Measurements from ENCODE around the gene C9orf152. TPM values are rescaled to one million over a fixed set of nuclear protein-coding genes. Genes with fewer than 3 reads are reported as not detected.
"Not testable (repeated sequence)": the region's sequence is repeated elsewhere in the genome, so short reads cannot be mapped to it uniquely, and the experiment has no call there.

C9orf152 gene
- total and polyA plus RNA-seq, 12 donors = 0.13 TPM; not detected in 11

GRCh38 chr9:110206389-110206788 lies 1.6 kb downstream of the C9orf152 start:
- WGBS, 4 donors = 59 to 73% (median 63%) methylated on average over 1 of the region's 1 CpG
- Histone ChIP-seq H3K4me3 (no peak overlapping the region), H3K27ac (no peak overlapping the region)

GRCh38 chr9:110205612-110206011 lies 2.3 kb downstream of the C9orf152 start:
- H3K27ac ChIP-seq; H3K9me3 ChIP-seq (replicated peaks in 1 of 3); intact Hi-C loops (cut with DNase I); DNase-seq; H3K36me3 ChIP-seq (replicated peaks in 1 of 2); H3K4me1 ChIP-seq (replicated peaks in 1 of 2); H3K4me3 ChIP-seq; H3K27me3 ChIP-seq: not testable (repeated sequence)
- 48 to 67% (median 65%) methylated on average over 5 of the region's 5 CpGs for WGBS, 4 donors

More at GRCh38 chr9:110206389-110206788, 1.6 kb downstream of the C9orf152 start:
- no peak for DNase-seq
- Histone ChIP-seq H3K27me3 (peaks cover 4% of the 10 kb centered on the region), H3K9me3 (replicated peaks in 1 of 3) (no peaks in the 10 kb centered on the region), H3K36me3 (replicated peaks in 1 of 2) (no peaks in the 10 kb centered on the region), H3K4me1 (replicated peaks in 1 of 2) (no peaks in the 10 kb centered on the region)
- TF ChIP-seq CTCF (IDR thresholded peaks at IDR 0.05) (no peak), POLR2A (IDR thresholded peaks at IDR 0.05) (no peak)
- intact Hi-C loops (cut with DNase I) = no loop called here

GRCh38 chr9:110202232-110202631 lies 5.7 kb downstream of the C9orf152 start:
- intact Hi-C loops (cut with DNase I) = no loop called here
- no peak overlapping the region for H3K4me3 ChIP-seq
- H3K27me3 ChIP-seq = peaks cover 3% of the 10 kb centered on the region
- H3K36me3 ChIP-seq (replicated peaks in 1 of 2) = no peaks in the 10 kb centered on the region
- no peaks in the 10 kb centered on the region for H3K4me1 ChIP-seq (replicated peaks in 1 of 2)
- peak in 1 of 7 donors; percentile 9 for DNase-seq
- WGBS, 4 donors = 78 to 93% (median 88%) methylated on average over 6 of the region's 6 CpGs
- no peaks in the 10 kb centered on the region for H3K9me3 ChIP-seq (replicated peaks in 1 of 3)
- no peak overlapping the region for H3K27ac ChIP-seq
- TF ChIP-seq POLR2A (IDR thresholded peaks at IDR 0.05) (no peak), CTCF (IDR thresholded peaks at IDR 0.05) (no peak)

GRCh38 chr9:110199643-110200042 lies 8.3 kb downstream of the C9orf152 start:
- Histone ChIP-seq H3K36me3 (replicated peaks in 1 of 2) (no peaks in the 10 kb centered on the region), H3K9me3 (replicated peaks in 1 of 3) (no peaks in the 10 kb centered on the region), H3K4me3 (no peak overlapping the region), H3K4me1 (replicated peaks in 1 of 2) (no peaks in the 10 kb centered on the region), H3K27me3 (no peaks in the 10 kb centered on the region), H3K27ac (no peak overlapping the region)
- intact Hi-C loops (cut with DNase I) = no loop called here
- DNase-seq = no peak
- WGBS, 4 donors = 72 to 82% (median 78%) methylated on average over 2 of the region's 2 CpGs
- TF ChIP-seq CTCF (IDR thresholded peaks at IDR 0.05) (no peak), POLR2A (IDR thresholded peaks at IDR 0.05) (no peak)

GRCh38 chr9:110198357-110198756 lies 9.6 kb downstream of the C9orf152 start:
- intact Hi-C loops (cut with DNase I) = no loop called here
- TF ChIP-seq POLR2A (IDR thresholded peaks at IDR 0.05) = no peak
- no peak for TF ChIP-seq CTCF (IDR thresholded peaks at IDR 0.05)
- WGBS, 4 donors = 81 to 90% (median 87%) methylated on average over 7 to 12 of the region's 12 CpGs

More at GRCh38 chr9:110198357-110198756, 9.6 kb downstream of the C9orf152 start:
- Histone ChIP-seq H3K27ac (no peak overlapping the region), H3K4me3 (no peak overlapping the region), H3K36me3 (replicated peaks in 1 of 2) (no peaks in the 10 kb centered on the region), H3K4me1 (replicated peaks in 1 of 2) (peaks cover 0 to 11% of the 10 kb centered on the region in 2 donors), H3K27me3 (no peaks in the 10 kb centered on the region), H3K9me3 (replicated peaks in 1 of 3) (no peaks in the 10 kb centered on the region)
- DNase-seq = peak in 1 of 7 donors; percentile 28

All from adrenal gland (tissue), 12 donors.